GM12878 (cell line): ENCODE measurements around the gene RINT1. TPM values are rescaled to one million over a fixed set of nuclear protein-coding genes. Genes with fewer than 3 reads are reported as not detected.

Experiments used
- ATAC-seq: fragments of 200-7000 bp; cut with Tn5 transposase; 3 replicates; pipeline ENCODE4 v1.9.1; 2020; ENCODE audit warnings: mild to moderate bottlenecking, moderate library complexity
- BruUV-seq: library from RNA; stranded (reverse); fragments of 400-500 nt; replicated peaks from 2 replicates; lab custom pipeline; 2021; lab: Mats Ljungman, UMichigan
- CTCF ChIA-PET: fragments of 300-600 bp; sonication (Branson Sonifier 250); formaldehyde crosslinking; extraction: SDS; loops from one replicate; lab custom pipeline; 2021; ENCODE audit warnings: inconsistent platforms; lab: Yijun Ruan, JAX
- POLR2A ChIA-PET: fragments of 350-600 bp; formaldehyde crosslinking; extraction: SDS; loops from one replicate; lab custom pipeline; 2021; ENCODE audit warnings: inconsistent platforms; lab: Charles Lee
- RAD21 ChIA-PET: fragments of 300-600 bp; sonication (Branson Sonifier 250); formaldehyde crosslinking; loops from one replicate; lab custom pipeline; 2023; ENCODE audit warnings: antibody characterized with exemption; ENCODE audit not compliant: unreplicated experiment; lab: Charles Lee
- SMC1A ChIA-PET: fragments of 300-600 bp; sonication (Branson Sonifier 250); formaldehyde crosslinking; loops from one replicate; lab custom pipeline; 2023; ENCODE audit not compliant: unreplicated experiment, uncharacterized antibody; lab: Charles Lee
- DNase-seq: peaks from one replicate; pipeline ENCODE4 v3.0.0-alpha.2; 2011; ENCODE audit warnings: low read depth, low spot score
- FAIRE-seq: peaks from 3 replicates; lab custom pipeline; 2011; peaks lifted over from hg19 to GRCh38; lab: Jason Lieb, UNC
- H2AFZ ChIP-seq: 2 replicates; pipeline ENCODE4 v1.6.0; 2011; ENCODE audit warnings: low read depth, low read length, control low read depth; ENCODE audit not compliant: control insufficient read depth
- H3K27ac ChIP-seq: 2 replicates; pipeline ENCODE4 v1.5.1; 2011; ENCODE audit warnings: control low read depth; ENCODE audit not compliant: control insufficient read depth, insufficient read depth
- H3K27me3 ChIP-seq, 2 experiments: replicated peaks in 1 of 2; 2 replicates each; pipeline versions ENCODE4 v1.6.0 to v1.6.1; 2011; ENCODE audit warnings: low read length in 1 of 2; ENCODE audit not compliant: control insufficient read depth in 2 of 2, insufficient read depth in 2 of 2
- H3K36me3 ChIP-seq, 2 experiments: 2 replicates each; pipeline ENCODE4 v1.5.1; 2011; ENCODE audit warnings: low read length in 1 of 2; ENCODE audit not compliant: control insufficient read depth in 2 of 2, insufficient read depth in 2 of 2
- H3K4me1 ChIP-seq: 2 replicates; pipeline ENCODE4 v1.6.1; 2011; ENCODE audit warnings: mild to moderate bottlenecking, low read length, moderate library complexity, mixed read lengths; ENCODE audit not compliant: control insufficient read depth, insufficient read depth
- H3K4me2 ChIP-seq: 2 replicates; pipeline ENCODE4 v1.6.0; 2011; ENCODE audit warnings: control low read depth; ENCODE audit not compliant: control insufficient read depth, insufficient read depth
- H3K4me3 ChIP-seq: fragments of 200-600 bp; sonication (generic); 2 replicates; pipeline ENCODE4 v1.5.1; 2016
- H3K79me2 ChIP-seq: 2 replicates; pipeline ENCODE4 v1.6.0; 2011; ENCODE audit warnings: low read length; ENCODE audit not compliant: control insufficient read depth, insufficient read depth
- H3K9ac ChIP-seq: 2 replicates; pipeline ENCODE4 v1.8.0; 2011; ENCODE audit warnings: low read length, control low read depth, mixed read lengths; ENCODE audit not compliant: control insufficient read depth, insufficient read depth
- H3K9me3 ChIP-seq: replicated peaks from 3 replicates; pipeline ENCODE4 v1.5.1; 2011; ENCODE audit warnings: mild to moderate bottlenecking, low read length; ENCODE audit not compliant: control insufficient read depth, insufficient read depth
- H4K20me1 ChIP-seq: 2 replicates; pipeline ENCODE4 v1.6.0; 2011; ENCODE audit not compliant: control insufficient read depth, insufficient read depth
- MTA2 ChIP-seq: fragments of 450-650 bp; IDR thresholded peaks from 2 replicates; pipeline ENCODE4 v1.6.1; 2016; ENCODE audit warnings: low read depth, mild to moderate bottlenecking, moderate library complexity
- NFIC ChIP-seq: IDR thresholded peaks from 2 replicates; pipeline ENCODE4 v1.6.1; 2012; ENCODE audit warnings: low read depth, mild to moderate bottlenecking, inconsistent platforms, low read length, moderate library complexity
- WGBS: methylation state at CpG from one replicate; pipeline ENCODE4 v1.1.6; 2016; ENCODE audit warnings: low lambda C conversion rate; ENCODE audit not compliant: insufficient replicate concordance, insufficient coverage; ENCODE audit errors: missing lambda C conversion rate; 5-methylcytosine and 5-hydroxymethylcytosine counted together
- in situ Hi-C: fragments of 300-500 bp; cut with MboI; formaldehyde crosslinking; loops from 9 replicates; pipeline ENCODE4 v1.14.3; 2018; ENCODE audit warnings: mixed read lengths
- intact Hi-C: fragments of 100-400 bp; cut with micrococcal nuclease; formaldehyde crosslinking; loops from one replicate; pipeline ENCODE4 v1.14.2; 2022; ENCODE audit not compliant: unreplicated experiment
- polyA plus RNA-seq, 11 experiments: library from polyadenylated mRNA; depleted of rRNA in 4 of 11; unstranded in 6 of 11; stranded (reverse) in 5 of 11; fragments of >200 nt; fragmentation: Nextera tagmentation in 4 of 11; fragmentation: Illumina TruSeq in 1 of 11; extraction: Ambion mirVana in 4 of 11; extraction: Trizol in 1 of 11; gene quantifications; 1 replicate in 1 of 11; 2 replicates in 10 of 11; pipeline versions ENCODE4 v1.2.1 to v1.2.3, GENCODE V29; 2011 to 2016; ENCODE audit warnings: inconsistent platforms in 2 of 11, missing spikeins in 2 of 11, low read depth in 1 of 11
- total RNA-seq, 4 experiments: library from RNA; depleted of rRNA in 3 of 4; stranded (reverse); fragments of >200 nt in 3 of 4; fragmentation: Illumina TruSeq in 1 of 4; extraction: Trizol in 1 of 4; gene quantifications; 2 replicates each; pipeline versions ENCODE4 v1.2.1 to v1.2.3, GENCODE V29; 2013 to 2021

The RINT1 gene
- total and polyA plus RNA-seq, 10 of the 15 experiments (the other 5 are each of a cell fraction or from before 2014, with no cell fraction given): 6.7 to 32.3 (median 17.3) TPM

- in situ Hi-C loops: no loop called here
- Histone ChIP-seq H3K4me3 (no peak overlapping the region), H3K27ac (no peak overlapping the region), H4K20me1 (no peaks in the 10 kb centered on the region), H3K9ac (no peak overlapping the region)
- FAIRE-seq (no peak), DNase-seq (no peak)
- ChIA-PET POLR2A (no interaction called here), SMC1A (interaction anchor here (1.0 kb wide), 1 partner anchor 75 kb away, joined by 3 read pairs; no protein-coding TSS in a partner anchor), CTCF (interaction anchor here (0.8 kb wide), 1 partner anchor 440 kb away, joined by 3 read pairs; no protein-coding TSS in a partner anchor)
- 69% methylated on average over 19 of the region's 19 CpGs for WGBS
- TF ChIP-seq NFIC: no peak
- TF ChIP-seq, all 136 proteins: peak for 0
- RAD21 ChIA-PET: no interaction called here
- Histone ChIP-seq H3K4me2 (no peak overlapping the region), H2AFZ (no peak overlapping the region), H3K4me1 (no peaks in the 10 kb centered on the region), H3K27me3 (peaks cover 0 to 4% of the 10 kb centered on the region in 2 experiments; a peak in 2 of 4 replicates), H3K79me2 (no peaks in the 10 kb centered on the region), H3K36me3 (no peaks in the 10 kb centered on the region), H3K9me3 (no peaks in the 10 kb centered on the region)
- no peak for ATAC-seq
- intact Hi-C loops: no loop called here
- BruUV-seq: no TSS peak
These were observed 70.6 kb downstream of the RINT1 start for GRCh38 chr7:105602325-105603305.

DNA sequence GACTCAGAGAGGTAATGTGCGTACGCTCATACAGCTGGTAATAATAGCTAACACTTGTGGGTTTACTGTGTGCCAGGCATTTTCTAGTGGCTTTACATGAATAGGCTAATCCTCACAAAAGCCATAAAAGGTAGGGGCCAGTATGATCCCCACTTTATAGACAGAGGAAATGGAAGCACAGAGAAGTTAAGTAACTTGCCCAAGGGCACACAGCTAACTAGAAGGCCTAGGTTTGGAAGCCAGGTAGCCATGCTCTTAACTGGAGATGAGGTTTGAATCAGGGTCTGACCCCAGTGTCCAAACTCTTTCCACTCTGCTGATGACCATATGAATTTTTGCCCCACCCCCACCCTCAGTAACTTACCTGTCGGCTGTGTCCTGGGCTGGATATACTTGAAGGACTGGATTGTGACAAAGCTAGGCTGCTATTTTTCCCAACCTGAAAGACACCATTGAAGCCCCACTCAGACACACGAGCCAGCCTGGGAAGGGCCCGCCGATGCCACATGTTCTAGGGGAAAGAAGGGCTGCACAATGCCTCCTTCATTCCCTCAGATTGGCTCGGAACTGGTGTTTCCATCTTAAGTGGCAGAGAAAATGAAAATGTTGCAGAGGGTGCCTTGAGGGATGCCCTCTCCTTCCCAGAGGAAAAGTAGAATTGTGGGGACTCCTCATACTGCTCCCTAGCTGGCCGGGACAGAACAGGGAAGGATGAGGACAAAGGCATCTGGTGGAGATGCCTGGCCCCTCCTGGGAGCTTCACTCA, 78.3 kb downstream of the RINT1 start:
- H3K79me2 ChIP-seq: no peaks in the 10 kb centered on the region
- no peak overlapping the region for H2AFZ ChIP-seq
- DNase-seq (no peak), FAIRE-seq (no peak), ATAC-seq (no peak)
- SMC1A ChIA-PET: interaction anchor here (1.0 kb wide), 1 partner anchor 16 kb away, joined by 3 read pairs; no protein-coding TSS in a partner anchor
- TF ChIP-seq MTA2: no peak
- H3K4me2 ChIP-seq: no peak overlapping the region
- H4K20me1 ChIP-seq: no peaks in the 10 kb centered on the region
- no peaks in the 10 kb centered on the region for H3K9me3 ChIP-seq
- intact Hi-C loops (no loop called here), in situ Hi-C loops (no loop called here)
- RAD21 ChIA-PET: no interaction called here
- no peaks in the 10 kb centered on the region for H3K36me3 ChIP-seq
- H3K27me3 ChIP-seq: peaks cover 0 to 2% of the 10 kb centered on the region in 2 experiments; a peak in 2 of 4 replicates
- no peak overlapping the region for H3K9ac ChIP-seq
- H3K27ac ChIP-seq: no peak overlapping the region
- BruUV-seq: no TSS peak
- no peaks in the 10 kb centered on the region for H3K4me1 ChIP-seq
- 86% methylated on average over 8 of the region's 8 CpGs for WGBS
- CTCF ChIA-PET: no interaction called here
- POLR2A ChIA-PET: no interaction called here
- no peak overlapping the region for H3K4me3 ChIP-seq
